Osteocyte (in vitro differentiated cells): ENCODE measurements around the gene SNRPA1. TPM values are rescaled to one million over a fixed set of nuclear protein-coding genes. Genes with fewer than 3 reads are reported as not detected.

Experiments used
- DNase-seq: peaks from one replicate; pipeline ENCODE4 v3.0.0; 2021; ENCODE audit warnings: mixed read lengths; ENCODE audit not compliant: unreplicated experiment; ENCODE audit errors: extremely low spot score
- H3K27ac Mint-ChIP-seq: one replicate; pipeline ENCODE4 v1.8.0; 2021; ENCODE audit warnings: mild to moderate bottlenecking, mixed read lengths; ENCODE audit not compliant: unreplicated experiment
- H3K27me3 Mint-ChIP-seq: one replicate; pipeline ENCODE4 v1.8.0; 2021; ENCODE audit warnings: mixed read lengths; ENCODE audit not compliant: unreplicated experiment
- H3K36me3 Mint-ChIP-seq: one replicate; pipeline ENCODE4 v1.8.0; 2021; ENCODE audit warnings: mixed read lengths; ENCODE audit not compliant: unreplicated experiment
- H3K4me1 Mint-ChIP-seq: one replicate; pipeline ENCODE4 v1.8.0; 2021; ENCODE audit warnings: mixed read lengths; ENCODE audit not compliant: unreplicated experiment
- H3K4me3 Mint-ChIP-seq: one replicate; pipeline ENCODE4 v1.8.0; 2021; ENCODE audit warnings: mild to moderate bottlenecking, moderate library complexity, mixed read lengths; ENCODE audit not compliant: unreplicated experiment
- H3K9me3 Mint-ChIP-seq: one replicate; pipeline ENCODE4 v1.8.0; 2021; ENCODE audit warnings: mixed read lengths; ENCODE audit not compliant: unreplicated experiment
- total RNA-seq: library from RNA; stranded (reverse); gene quantifications from 2 replicates; pipeline ENCODE4 v1.2.1, GENCODE V29; 2021
- TF ChIP-seq, protein P1 (sequence below): fragments of 200-600 bp; sonication (generic); IDR thresholded peaks from 2 replicates; pipeline ENCODE4 v1.5.0; 2021; ENCODE audit warnings: antibody characterized with exemption, mild to moderate bottlenecking, moderate library complexity

Gene SNRPA1
- total RNA-seq, 1 donor from 2014 or later = 34.6 TPM

DNA sequence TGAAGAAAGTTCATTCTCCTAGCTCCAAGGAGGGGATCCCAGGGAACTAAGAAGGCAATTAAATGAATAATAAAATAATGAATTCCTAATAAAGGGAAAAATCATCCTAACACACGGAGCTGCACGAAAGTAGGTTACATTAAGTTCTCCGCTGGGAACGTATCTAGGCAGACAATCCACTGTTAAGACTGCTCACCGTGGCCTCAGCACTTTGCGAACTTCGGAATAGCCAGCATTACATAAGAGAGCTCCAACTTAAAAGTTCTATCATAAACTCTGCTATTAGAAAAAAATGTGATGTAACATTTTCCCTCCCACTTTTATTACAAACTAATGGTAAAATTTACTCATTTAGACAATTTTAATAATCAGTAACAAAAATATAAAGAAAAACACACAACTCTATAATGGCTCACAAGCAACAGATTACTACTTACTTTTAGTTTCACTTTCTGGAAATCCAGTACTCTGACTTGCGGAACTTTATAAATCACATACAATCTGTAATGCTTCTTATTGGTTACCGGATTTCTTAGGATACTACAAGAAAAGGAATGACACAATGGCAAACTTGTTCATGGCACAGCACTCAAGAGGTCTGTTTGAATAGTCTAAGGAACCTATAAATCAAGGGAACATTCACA lies 8.5 kb downstream of the SNRPA1 start:
- TF ChIP-seq, protein P1, sequence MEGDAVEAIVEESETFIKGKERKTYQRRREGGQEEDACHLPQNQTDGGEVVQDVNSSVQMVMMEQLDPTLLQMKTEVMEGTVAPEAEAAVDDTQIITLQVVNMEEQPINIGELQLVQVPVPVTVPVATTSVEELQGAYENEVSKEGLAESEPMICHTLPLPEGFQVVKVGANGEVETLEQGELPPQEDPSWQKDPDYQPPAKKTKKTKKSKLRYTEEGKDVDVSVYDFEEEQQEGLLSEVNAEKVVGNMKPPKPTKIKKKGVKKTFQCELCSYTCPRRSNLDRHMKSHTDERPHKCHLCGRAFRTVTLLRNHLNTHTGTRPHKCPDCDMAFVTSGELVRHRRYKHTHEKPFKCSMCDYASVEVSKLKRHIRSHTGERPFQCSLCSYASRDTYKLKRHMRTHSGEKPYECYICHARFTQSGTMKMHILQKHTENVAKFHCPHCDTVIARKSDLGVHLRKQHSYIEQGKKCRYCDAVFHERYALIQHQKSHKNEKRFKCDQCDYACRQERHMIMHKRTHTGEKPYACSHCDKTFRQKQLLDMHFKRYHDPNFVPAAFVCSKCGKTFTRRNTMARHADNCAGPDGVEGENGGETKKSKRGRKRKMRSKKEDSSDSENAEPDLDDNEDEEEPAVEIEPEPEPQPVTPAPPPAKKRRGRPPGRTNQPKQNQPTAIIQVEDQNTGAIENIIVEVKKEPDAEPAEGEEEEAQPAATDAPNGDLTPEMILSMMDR = no peak
- Mint-ChIP-seq H3K9me3 (no peaks in the 10 kb centered on the region), H3K36me3 (peaks cover 47% of the 10 kb centered on the region), H3K4me3 (no peak overlapping the region), H3K27me3 (no peaks in the 10 kb centered on the region), H3K27ac (peak overlapping the region; percentile 38), H3K4me1 (peaks cover 5% of the 10 kb centered on the region)
- no peak for DNase-seq

DNA sequence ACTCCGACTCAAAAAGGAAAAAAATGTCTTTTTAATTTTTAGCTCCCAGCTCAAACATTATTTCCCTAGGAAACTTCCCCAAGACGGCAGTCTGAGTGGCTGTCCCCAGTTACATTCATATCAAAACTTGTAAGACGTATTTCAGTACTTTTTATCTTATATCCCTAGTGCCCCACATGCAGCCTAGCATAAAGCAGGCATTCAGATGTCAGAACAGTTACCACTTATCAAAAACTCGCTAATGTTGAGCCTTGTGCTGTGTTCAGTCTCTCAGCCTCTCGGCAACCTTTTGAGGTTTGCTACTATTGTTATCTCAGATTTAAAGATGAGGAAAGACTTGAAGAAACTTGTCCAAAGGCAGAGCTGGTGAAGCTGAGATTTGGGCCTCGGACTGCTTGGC lies 11.1 kb downstream of the SNRPA1 start:
- H3K27me3 Mint-ChIP-seq = no peaks in the 10 kb centered on the region
- no peak overlapping the region for H3K27ac Mint-ChIP-seq
- DNase-seq = no peak
- peaks cover 3% of the 10 kb centered on the region for H3K4me1 Mint-ChIP-seq
- no peak overlapping the region for H3K4me3 Mint-ChIP-seq
- H3K36me3 Mint-ChIP-seq = peaks cover 48% of the 10 kb centered on the region
- TF ChIP-seq, protein P1 = no peak
- no peaks in the 10 kb centered on the region for H3K9me3 Mint-ChIP-seq

DNA sequence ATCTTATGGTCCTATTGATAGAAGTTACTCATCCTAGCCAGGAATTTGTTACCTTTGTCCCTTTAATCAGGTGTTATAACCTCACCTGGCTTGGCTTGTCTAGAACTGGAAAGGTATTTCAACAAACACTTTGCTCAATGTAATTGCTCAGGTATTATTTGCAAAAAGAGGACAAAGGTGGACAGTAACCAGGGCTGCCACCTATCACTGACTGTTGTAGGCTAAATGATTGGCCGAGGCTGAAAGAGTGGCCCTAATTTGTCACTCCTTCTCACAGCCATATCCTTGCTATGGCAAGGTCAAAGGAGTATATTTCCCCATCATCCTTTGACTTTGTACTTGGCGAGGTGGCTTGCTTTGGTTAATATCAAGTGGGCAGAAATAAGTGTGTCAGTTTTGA lies 15.0 kb downstream of the SNRPA1 start:
- H3K27ac Mint-ChIP-seq = no peak overlapping the region
- TF ChIP-seq, protein P1 = no peak
- no peak for DNase-seq
- no peaks in the 10 kb centered on the region for H3K9me3 Mint-ChIP-seq
- no peak overlapping the region for H3K4me3 Mint-ChIP-seq
- H3K4me1 Mint-ChIP-seq = peaks cover 18% of the 10 kb centered on the region
- no peaks in the 10 kb centered on the region for H3K27me3 Mint-ChIP-seq
- peaks cover 31% of the 10 kb centered on the region for H3K36me3 Mint-ChIP-seq

DNA sequence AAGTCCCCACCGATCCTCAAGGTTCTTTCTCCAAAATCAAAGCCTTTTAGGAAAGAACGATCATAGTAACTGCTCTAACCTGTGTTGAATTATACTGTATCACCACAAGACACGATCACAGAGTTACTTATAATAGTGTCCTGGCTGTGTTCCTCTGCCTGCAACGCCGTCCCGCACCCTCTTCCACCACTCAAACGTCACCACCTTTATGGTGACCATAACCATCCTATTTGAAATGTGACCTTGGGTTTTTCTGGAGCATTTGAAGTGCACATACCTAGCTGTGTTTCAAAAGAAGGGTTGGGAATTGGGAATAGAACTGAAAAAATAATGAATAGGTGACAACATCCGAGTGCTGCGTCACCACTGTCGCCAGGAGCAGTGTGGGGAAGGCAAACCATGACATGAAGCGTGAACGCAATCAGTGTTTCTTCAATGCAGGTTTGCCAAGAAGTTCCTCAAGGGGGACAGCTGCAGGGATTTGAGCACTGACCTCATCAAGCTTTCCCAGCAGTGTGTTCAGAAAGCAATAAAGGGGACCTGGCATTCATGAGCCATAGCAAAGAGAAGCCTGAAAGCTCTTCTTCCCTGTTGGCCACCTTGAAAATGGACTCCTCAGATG lies 17.0 kb downstream of the SNRPA1 start:
- Mint-ChIP-seq H3K36me3 (peaks cover 41% of the 10 kb centered on the region), H3K9me3 (no peaks in the 10 kb centered on the region), H3K27ac (peak overlapping the region; percentile 78), H3K27me3 (no peaks in the 10 kb centered on the region), H3K4me1 (peaks cover 18% of the 10 kb centered on the region), H3K4me3 (peak overlapping the region; percentile 87)
- DNase-seq = no peak
- TF ChIP-seq, protein P1 = no peak

DNA sequence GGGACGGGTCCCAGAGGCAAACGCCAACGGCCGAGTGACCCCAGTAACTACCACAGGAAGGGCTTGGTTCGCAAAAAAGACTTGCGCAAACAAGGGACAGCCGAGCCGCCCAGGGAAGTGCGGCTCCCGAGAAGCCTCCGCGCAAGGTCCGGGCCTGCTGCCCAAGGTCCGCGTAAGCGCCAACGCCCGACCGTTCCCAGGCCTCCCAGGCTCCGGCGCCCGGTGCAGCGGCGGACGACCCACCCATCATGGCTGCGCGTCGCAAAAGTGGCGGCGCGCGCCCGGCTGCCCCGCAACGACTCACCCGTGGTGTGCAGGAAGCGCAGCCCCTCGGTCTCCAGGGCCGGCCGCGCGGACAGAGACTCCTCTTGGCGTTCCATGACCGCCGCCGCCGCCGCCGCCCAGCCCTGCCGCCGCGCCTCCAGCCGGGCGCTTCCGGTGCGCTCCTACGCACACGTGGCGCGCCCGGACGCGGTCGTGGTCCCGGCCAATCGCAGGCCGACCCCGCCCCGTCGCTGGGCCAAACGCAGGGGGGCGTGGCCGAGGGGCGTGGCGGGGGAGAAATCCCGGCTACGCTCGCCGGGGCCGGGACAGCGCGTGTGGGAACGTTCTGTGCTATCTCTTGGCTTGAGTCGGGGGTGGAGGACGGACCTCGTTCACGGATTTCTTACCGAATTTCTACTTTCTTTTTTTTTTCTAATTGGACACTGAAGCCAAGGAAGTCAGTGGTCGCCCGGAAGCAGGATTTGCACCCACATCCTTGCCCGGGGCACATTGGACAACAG lies 17.8 kb downstream of the SNRPA1 start, which contains the start of gene SELENOS:
SELENOS (minus strand) TSS at position 448 of the 785 bp plus-strand sequence; CDS start at position 380, 68 bp downstream.
- DNase-seq = peak; percentile 96
- Mint-ChIP-seq H3K4me1 (peaks cover 18% of the 10 kb centered on the region), H3K36me3 (peaks cover 41% of the 10 kb centered on the region), H3K4me3 (peak within 1 kb of the TSS; percentile 97), H3K9me3 (no peaks in the 10 kb centered on the region), H3K27me3 (no peaks in the 10 kb centered on the region), H3K27ac (peak within 1 kb of the TSS; percentile 95)
- TF ChIP-seq, protein P1 = no peak
